GM12874 (cell line): ENCODE data around the gene GBP6.

Experiments used
- CTCF ChIP-seq: IDR thresholded peaks from 2 replicates; pipeline ENCODE4 v1.5.1; 2011; ENCODE audit warnings: low read depth, mild to moderate bottlenecking, control low read depth, low read length, moderate library complexity; ENCODE audit not compliant: insufficient read depth

The GBP6 gene

GRCh38 chr1:89378001-89378400 is 14.1 kb downstream of the GBP6 start:
- TF ChIP-seq CTCF, result no peak

GRCh38 chr1:89381618-89382017 is 17.8 kb downstream of the GBP6 start:
- no peak for TF ChIP-seq CTCF

GRCh38 chr1:89382479-89382878 is 18.6 kb downstream of the GBP6 start:
- no peak for TF ChIP-seq CTCF

- TF ChIP-seq CTCF, result no peak
Measured at GRCh38 chr1:89383185-89383584, 19.3 kb downstream of the GBP6 start.

GRCh38 chr1:89390707-89391106 is 26.8 kb downstream of the GBP6 start:
- no peak for TF ChIP-seq CTCF

GRCh38 chr1:89391686-89392085 is 27.8 kb downstream of the GBP6 start:
- TF ChIP-seq CTCF, result no peak

GRCh38 chr1:89394851-89395250 is 31.0 kb downstream of the GBP6 start:
- no peak for TF ChIP-seq CTCF

- no peak for TF ChIP-seq CTCF
Measured at GRCh38 chr1:89396902-89397301, 33.0 kb downstream of the GBP6 start.
